Measurements from ENCODE around the gene POC1A. TPM values are rescaled to one million over a fixed set of nuclear protein-coding genes. Genes with fewer than 3 reads are reported as not detected.

The POC1A gene
- total RNA-seq, 1 experiment from 2014 or later: 32.2 TPM

DNA sequence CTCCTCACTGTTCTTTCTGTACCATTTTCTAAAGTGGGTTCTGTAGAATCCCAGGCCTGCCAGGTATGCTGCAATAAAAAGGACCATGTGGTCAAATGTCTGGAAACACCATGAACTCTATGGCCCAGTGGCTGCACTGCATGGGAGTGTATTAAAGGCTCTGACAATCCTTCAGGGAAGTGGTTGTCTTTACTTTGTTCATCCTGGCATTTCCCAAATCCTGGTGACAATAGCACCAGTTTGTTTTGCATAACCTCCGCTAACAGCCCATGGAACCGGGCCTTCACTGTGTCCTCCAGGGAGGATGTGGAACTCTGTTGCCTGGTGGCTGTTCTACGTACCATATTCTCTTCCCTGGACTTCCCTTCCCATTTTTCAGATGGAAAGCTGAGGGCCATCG is 86.7 kb downstream of the POC1A start:
- POLR2A ChIA-PET: no interaction called here
- no peak overlapping the region for H3K4me3 Mint-ChIP-seq (ENCODE audit: unreplicated experiment)
- no peaks in the 10 kb centered on the region for H3K4me1 Mint-ChIP-seq (ENCODE audit: low read depth, unreplicated experiment)
- H3K27me3 Mint-ChIP-seq (ENCODE audit: insufficient read depth, unreplicated experiment): no peaks in the 10 kb centered on the region
- no peaks in the 10 kb centered on the region for H3K27me3 ChIP-seq (replicated peaks; ENCODE audit: control insufficient read depth, insufficient read depth, low read length)
- CTCF ChIA-PET: no interaction called here
- H3K9me3 ChIP-seq: no peaks in the 10 kb centered on the region
- peaks cover 5% of the 10 kb centered on the region for H3K36me3 Mint-ChIP-seq (ENCODE audit: insufficient read depth, unreplicated experiment)
- BruUV-seq (replicated peaks): no TSS peak
- H3K27ac Mint-ChIP-seq (ENCODE audit: unreplicated experiment): no peak overlapping the region
- no peaks in the 10 kb centered on the region for H3K4me1 ChIP-seq
- DNase-seq: no peak
- intact Hi-C loops (cut with micrococcal nuclease; ENCODE audit: unreplicated experiment): no loop called here
- no peaks in the 10 kb centered on the region for H3K9me3 Mint-ChIP-seq (ENCODE audit: unreplicated experiment)
- TF ChIP-seq, protein P1, sequence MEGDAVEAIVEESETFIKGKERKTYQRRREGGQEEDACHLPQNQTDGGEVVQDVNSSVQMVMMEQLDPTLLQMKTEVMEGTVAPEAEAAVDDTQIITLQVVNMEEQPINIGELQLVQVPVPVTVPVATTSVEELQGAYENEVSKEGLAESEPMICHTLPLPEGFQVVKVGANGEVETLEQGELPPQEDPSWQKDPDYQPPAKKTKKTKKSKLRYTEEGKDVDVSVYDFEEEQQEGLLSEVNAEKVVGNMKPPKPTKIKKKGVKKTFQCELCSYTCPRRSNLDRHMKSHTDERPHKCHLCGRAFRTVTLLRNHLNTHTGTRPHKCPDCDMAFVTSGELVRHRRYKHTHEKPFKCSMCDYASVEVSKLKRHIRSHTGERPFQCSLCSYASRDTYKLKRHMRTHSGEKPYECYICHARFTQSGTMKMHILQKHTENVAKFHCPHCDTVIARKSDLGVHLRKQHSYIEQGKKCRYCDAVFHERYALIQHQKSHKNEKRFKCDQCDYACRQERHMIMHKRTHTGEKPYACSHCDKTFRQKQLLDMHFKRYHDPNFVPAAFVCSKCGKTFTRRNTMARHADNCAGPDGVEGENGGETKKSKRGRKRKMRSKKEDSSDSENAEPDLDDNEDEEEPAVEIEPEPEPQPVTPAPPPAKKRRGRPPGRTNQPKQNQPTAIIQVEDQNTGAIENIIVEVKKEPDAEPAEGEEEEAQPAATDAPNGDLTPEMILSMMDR (IDR thresholded peaks at IDR 0.05; ENCODE audit: insufficient read depth in 1 of 2, low read depth in 1 of 2, low read length in 1 of 2, severe bottlenecking in 1 of 2, unreplicated experiment in 1 of 2): no peak
- no peaks in the 10 kb centered on the region for H3K36me3 ChIP-seq (ENCODE audit: control insufficient read depth, insufficient read depth, low read length)
- no peak overlapping the region for H3K4me3 ChIP-seq (ENCODE audit: low read depth, low read length)

DNA sequence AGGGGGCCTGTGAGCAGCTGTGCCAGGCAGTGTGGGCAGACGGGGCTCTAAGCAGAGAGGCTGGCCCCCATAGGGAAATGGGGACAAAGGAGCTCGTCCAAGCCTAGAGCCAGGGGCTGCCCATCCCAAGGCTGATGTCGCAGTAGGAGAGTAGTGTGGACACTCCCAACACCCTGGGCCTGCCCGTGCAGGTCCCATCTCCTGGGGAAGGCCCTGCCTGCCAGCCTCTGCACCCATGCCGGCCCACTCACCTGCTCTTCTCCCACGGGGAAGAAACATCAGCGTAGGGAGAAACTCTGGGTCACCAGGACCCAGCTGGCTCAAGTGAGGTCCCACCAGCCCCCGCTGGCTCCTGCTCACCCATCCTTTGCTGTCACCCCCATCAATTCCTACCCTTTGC is 87.2 kb downstream of the POC1A start:
- Histone ChIP-seq H3K27me3 (replicated peaks; ENCODE audit: control insufficient read depth, insufficient read depth, low read length) (no peaks in the 10 kb centered on the region), H3K36me3 (ENCODE audit: control insufficient read depth, insufficient read depth, low read length) (no peaks in the 10 kb centered on the region), H3K4me3 (ENCODE audit: low read depth, low read length) (no peak overlapping the region), H3K4me1 (no peaks in the 10 kb centered on the region), H3K9me3 (no peaks in the 10 kb centered on the region)
- H3K9me3 Mint-ChIP-seq (ENCODE audit: unreplicated experiment): no peaks in the 10 kb centered on the region
- peaks cover 5% of the 10 kb centered on the region for H3K36me3 Mint-ChIP-seq (ENCODE audit: insufficient read depth, unreplicated experiment)
- BruUV-seq (replicated peaks): no TSS peak
- ChIA-PET POLR2A (no interaction called here), CTCF (no interaction called here)
- no peak overlapping the region for H3K27ac Mint-ChIP-seq (ENCODE audit: unreplicated experiment)
- DNase-seq: no peak
- TF ChIP-seq, protein P1 (IDR thresholded peaks at IDR 0.05; ENCODE audit: insufficient read depth in 1 of 2, low read depth in 1 of 2, low read length in 1 of 2, severe bottlenecking in 1 of 2, unreplicated experiment in 1 of 2): no peak
- no peak overlapping the region for H3K4me3 Mint-ChIP-seq (ENCODE audit: unreplicated experiment)
- H3K4me1 Mint-ChIP-seq (ENCODE audit: low read depth, unreplicated experiment): no peaks in the 10 kb centered on the region
- intact Hi-C loops (cut with micrococcal nuclease; ENCODE audit: unreplicated experiment): no loop called here
- no peaks in the 10 kb centered on the region for H3K27me3 Mint-ChIP-seq (ENCODE audit: insufficient read depth, unreplicated experiment)

DNA sequence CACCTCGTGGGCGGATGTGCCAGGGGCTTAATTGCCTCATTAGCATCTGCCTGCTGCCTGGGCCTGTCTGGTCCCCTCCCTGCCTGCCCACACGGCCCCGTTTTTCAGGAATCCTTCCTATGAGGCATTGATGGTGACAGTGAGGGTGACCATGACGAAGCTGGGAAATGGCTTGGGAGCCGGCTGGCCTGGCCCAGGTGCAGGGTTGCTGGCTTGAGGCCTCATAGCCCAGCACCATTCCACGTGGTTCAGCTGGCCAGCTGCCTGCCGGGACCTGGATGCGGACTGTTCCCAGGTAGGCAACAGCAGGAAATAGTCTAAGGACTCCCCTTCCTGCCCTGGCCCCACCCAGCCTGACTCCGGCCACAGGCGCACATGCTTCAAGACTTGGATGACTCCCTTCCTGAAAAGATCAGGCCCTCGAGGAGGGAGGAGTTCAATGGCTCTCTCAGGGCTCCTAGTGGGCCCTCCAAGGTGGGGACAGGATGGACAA is 88.9 kb downstream of the POC1A start:
- H3K4me3 Mint-ChIP-seq (ENCODE audit: unreplicated experiment): no peak overlapping the region
- TF ChIP-seq, protein P1 (IDR thresholded peaks at IDR 0.05; ENCODE audit: insufficient read depth in 1 of 2, low read depth in 1 of 2, low read length in 1 of 2, severe bottlenecking in 1 of 2, unreplicated experiment in 1 of 2): no peak
- POLR2A ChIA-PET: no interaction called here

More for the DNA sequence above, 88.9 kb downstream of the POC1A start:
- no TSS peak for BruUV-seq (replicated peaks)
- CTCF ChIA-PET: interaction anchor here (0.8 kb wide), 1 partner anchor 8 kb away, joined by 3 read pairs; no protein-coding TSS in a partner anchor
- H3K27me3 Mint-ChIP-seq (ENCODE audit: insufficient read depth, unreplicated experiment): no peaks in the 10 kb centered on the region
- H3K9me3 Mint-ChIP-seq (ENCODE audit: unreplicated experiment): no peaks in the 10 kb centered on the region
- no peaks in the 10 kb centered on the region for H3K36me3 Mint-ChIP-seq (ENCODE audit: insufficient read depth, unreplicated experiment)
- Histone ChIP-seq H3K9me3 (no peaks in the 10 kb centered on the region), H3K36me3 (ENCODE audit: control insufficient read depth, insufficient read depth, low read length) (no peaks in the 10 kb centered on the region), H3K4me1 (no peaks in the 10 kb centered on the region), H3K27me3 (replicated peaks; ENCODE audit: control insufficient read depth, insufficient read depth, low read length) (no peaks in the 10 kb centered on the region), H3K4me3 (ENCODE audit: low read depth, low read length) (no peak overlapping the region)
- no peak for DNase-seq
- intact Hi-C loops (cut with micrococcal nuclease; ENCODE audit: unreplicated experiment): no loop called here
- H3K27ac Mint-ChIP-seq (ENCODE audit: unreplicated experiment): no peak overlapping the region
- no peaks in the 10 kb centered on the region for H3K4me1 Mint-ChIP-seq (ENCODE audit: low read depth, unreplicated experiment)

All from Caco-2 (cell line).